Measurements from ENCODE around the gene TRAM2.

DNA sequence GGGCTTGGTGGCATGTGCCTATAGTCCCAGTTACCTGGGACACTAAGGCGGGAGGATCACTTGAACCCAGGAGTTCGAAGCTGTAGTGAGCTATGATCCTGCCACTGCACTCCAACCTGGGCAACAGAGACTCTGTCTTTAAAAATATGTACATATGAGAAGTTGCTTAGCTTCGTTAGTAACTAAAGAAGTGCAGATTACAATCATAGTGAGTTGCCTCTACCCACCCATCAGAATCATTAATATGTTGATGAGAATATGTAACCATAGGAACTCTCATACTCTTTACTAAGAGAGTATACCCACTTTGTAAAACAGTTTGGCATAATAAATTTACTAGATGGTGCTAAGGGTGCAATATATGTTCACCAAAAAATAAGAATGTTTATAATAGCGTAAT, 102.7 kb downstream of the TRAM2 start:
- TF ChIP-seq, protein P1, sequence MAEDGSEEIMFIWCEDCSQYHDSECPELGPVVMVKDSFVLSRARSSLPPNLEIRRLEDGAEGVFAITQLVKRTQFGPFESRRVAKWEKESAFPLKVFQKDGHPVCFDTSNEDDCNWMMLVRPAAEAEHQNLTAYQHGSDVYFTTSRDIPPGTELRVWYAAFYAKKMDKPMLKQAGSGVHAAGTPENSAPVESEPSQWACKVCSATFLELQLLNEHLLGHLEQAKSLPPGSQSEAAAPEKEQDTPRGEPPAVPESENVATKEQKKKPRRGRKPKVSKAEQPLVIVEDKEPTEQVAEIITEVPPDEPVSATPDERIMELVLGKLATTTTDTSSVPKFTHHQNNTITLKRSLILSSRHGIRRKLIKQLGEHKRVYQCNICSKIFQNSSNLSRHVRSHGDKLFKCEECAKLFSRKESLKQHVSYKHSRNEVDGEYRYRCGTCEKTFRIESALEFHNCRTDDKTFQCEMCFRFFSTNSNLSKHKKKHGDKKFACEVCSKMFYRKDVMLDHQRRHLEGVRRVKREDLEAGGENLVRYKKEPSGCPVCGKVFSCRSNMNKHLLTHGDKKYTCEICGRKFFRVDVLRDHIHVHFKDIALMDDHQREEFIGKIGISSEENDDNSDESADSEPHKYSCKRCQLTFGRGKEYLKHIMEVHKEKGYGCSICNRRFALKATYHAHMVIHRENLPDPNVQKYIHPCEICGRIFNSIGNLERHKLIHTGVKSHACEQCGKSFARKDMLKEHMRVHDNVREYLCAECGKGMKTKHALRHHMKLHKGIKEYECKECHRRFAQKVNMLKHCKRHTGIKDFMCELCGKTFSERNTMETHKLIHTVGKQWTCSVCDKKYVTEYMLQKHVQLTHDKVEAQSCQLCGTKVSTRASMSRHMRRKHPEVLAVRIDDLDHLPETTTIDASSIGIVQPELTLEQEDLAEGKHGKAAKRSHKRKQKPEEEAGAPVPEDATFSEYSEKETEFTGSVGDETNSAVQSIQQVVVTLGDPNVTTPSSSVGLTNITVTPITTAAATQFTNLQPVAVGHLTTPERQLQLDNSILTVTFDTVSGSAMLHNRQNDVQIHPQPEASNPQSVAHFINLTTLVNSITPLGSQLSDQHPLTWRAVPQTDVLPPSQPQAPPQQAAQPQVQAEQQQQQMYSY (CRISPR knock-in tag; IDR thresholded peaks at IDR 0.05) = no peak
- TF ChIP-seq, protein P2, sequence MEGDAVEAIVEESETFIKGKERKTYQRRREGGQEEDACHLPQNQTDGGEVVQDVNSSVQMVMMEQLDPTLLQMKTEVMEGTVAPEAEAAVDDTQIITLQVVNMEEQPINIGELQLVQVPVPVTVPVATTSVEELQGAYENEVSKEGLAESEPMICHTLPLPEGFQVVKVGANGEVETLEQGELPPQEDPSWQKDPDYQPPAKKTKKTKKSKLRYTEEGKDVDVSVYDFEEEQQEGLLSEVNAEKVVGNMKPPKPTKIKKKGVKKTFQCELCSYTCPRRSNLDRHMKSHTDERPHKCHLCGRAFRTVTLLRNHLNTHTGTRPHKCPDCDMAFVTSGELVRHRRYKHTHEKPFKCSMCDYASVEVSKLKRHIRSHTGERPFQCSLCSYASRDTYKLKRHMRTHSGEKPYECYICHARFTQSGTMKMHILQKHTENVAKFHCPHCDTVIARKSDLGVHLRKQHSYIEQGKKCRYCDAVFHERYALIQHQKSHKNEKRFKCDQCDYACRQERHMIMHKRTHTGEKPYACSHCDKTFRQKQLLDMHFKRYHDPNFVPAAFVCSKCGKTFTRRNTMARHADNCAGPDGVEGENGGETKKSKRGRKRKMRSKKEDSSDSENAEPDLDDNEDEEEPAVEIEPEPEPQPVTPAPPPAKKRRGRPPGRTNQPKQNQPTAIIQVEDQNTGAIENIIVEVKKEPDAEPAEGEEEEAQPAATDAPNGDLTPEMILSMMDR (CRISPR knock-in tag; IDR thresholded peaks at IDR 0.05) = no peak
- TF ChIP-seq NR2F2 (IDR thresholded peaks at IDR 0.05; ENCODE audit: borderline replicate concordance, low read depth) (no peak), NR2C2 (CRISPR knock-in tag; IDR thresholded peaks at IDR 0.05; ENCODE audit: borderline replicate concordance) (no peak)

Measured in HepG2 (cell line).